Measurements from ENCODE around the gene POLRMT.

- TF ChIP-seq CTCF (IDR thresholded peaks at IDR 0.05) (no peak), POLR2A (IDR thresholded peaks at IDR 0.05) (no peak), POLR2AphosphoS5 (IDR thresholded peaks at IDR 0.05) (no peak)
These were observed 63.1 kb downstream of the POLRMT start for GRCh38 chr19:570251-570686.

All from prostate gland (tissue), 2 donors.